ENCODE measurements around the gene POLR3K. TPM values are rescaled to one million over a fixed set of nuclear protein-coding genes. Genes with fewer than 3 reads are reported as not detected.

The POLR3K gene
- total RNA-seq, 2 experiments from 2014 or later, result 31.5 to 35.8 TPM

DNA sequence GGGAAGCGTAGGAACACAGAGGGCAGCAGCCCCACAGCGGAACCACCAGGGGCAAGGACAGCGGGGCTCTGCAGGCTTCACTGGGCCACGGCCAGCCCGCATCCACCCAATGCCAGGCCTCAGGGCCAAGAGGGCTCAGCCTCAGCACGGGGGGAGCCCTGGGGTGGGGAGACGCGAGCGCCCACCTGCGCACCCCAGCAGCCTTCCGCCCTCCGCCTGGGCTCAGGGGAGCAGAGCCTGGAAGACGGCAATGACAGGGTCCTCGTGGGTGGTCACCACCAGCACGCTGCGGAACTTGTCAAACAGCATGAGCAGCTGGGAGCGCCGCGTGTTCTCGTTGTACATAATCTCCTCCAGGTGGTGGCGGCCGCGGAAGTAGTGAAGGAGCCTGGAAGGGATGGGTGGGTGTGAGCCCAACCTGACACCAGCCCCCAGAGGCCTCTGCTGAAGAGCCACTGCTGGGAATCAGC, 33.1 kb upstream of the POLR3K start:
- Mint-ChIP-seq H3K9me3 (no peaks in the 10 kb centered on the region), H3K27me3 (no peaks in the 10 kb centered on the region), H3K4me1 (peaks cover 37% of the 10 kb centered on the region), H3K27ac (no peak overlapping the region), H3K36me3 (ENCODE audit: low read depth) (peaks cover 22% of the 10 kb centered on the region), H3K4me3 (no peak overlapping the region)
- ChIA-PET POLR2A (no interaction called here), CTCF (interaction anchor here (1.0 to 1.9 kb wide), 2 partner anchors 12 to 20 kb away, joined by 4 to 5 read pairs; no protein-coding TSS in a partner anchor)
- DNase-seq, result no peak

- DNase-seq, result no peak
- H3K9me3 Mint-ChIP-seq, result no peaks in the 10 kb centered on the region
- peaks cover 22% of the 10 kb centered on the region for H3K36me3 Mint-ChIP-seq (ENCODE audit: low read depth)
- H3K4me1 Mint-ChIP-seq, result peaks cover 37% of the 10 kb centered on the region
- no peaks in the 10 kb centered on the region for H3K27me3 Mint-ChIP-seq
- H3K4me3 Mint-ChIP-seq, result no peak overlapping the region
- ChIA-PET POLR2A (interaction anchor here (0.6 kb wide), 1 partner anchor 161 kb away, joined by 7 read pairs; no protein-coding TSS in a partner anchor), CTCF (interaction anchor here (1.3 to 3.0 kb wide), 3 partner anchors 9 to 11 kb away, joined by 3 to 15 read pairs (median 6); no protein-coding TSS in a partner anchor)
- peak overlapping the region; percentile 41 for H3K27ac Mint-ChIP-seq
Observed at GRCh38 chr16:85865-86264, 32.5 kb upstream of the POLR3K start.

- no peaks in the 10 kb centered on the region for H3K27me3 Mint-ChIP-seq
- no peaks in the 10 kb centered on the region for H3K9me3 Mint-ChIP-seq
- H3K27ac Mint-ChIP-seq, result peak overlapping the region; percentile 86
- H3K36me3 Mint-ChIP-seq (ENCODE audit: low read depth), result peaks cover 18% of the 10 kb centered on the region
- no peak overlapping the region for H3K4me3 Mint-ChIP-seq
- ChIA-PET CTCF (interaction anchor here (0.6 to 3.0 kb wide), 5 partner anchors 9 to 148 kb away, joined by 3 to 15 read pairs (median 4); no protein-coding TSS in a partner anchor), POLR2A (interaction anchor here (0.6 kb wide), 1 partner anchor 161 kb away, joined by 7 read pairs; no protein-coding TSS in a partner anchor)
- no peak for DNase-seq
- peaks cover 37% of the 10 kb centered on the region for H3K4me1 Mint-ChIP-seq
Observed at GRCh38 chr16:85407-85782, 32.0 kb upstream of the POLR3K start.

DNA sequence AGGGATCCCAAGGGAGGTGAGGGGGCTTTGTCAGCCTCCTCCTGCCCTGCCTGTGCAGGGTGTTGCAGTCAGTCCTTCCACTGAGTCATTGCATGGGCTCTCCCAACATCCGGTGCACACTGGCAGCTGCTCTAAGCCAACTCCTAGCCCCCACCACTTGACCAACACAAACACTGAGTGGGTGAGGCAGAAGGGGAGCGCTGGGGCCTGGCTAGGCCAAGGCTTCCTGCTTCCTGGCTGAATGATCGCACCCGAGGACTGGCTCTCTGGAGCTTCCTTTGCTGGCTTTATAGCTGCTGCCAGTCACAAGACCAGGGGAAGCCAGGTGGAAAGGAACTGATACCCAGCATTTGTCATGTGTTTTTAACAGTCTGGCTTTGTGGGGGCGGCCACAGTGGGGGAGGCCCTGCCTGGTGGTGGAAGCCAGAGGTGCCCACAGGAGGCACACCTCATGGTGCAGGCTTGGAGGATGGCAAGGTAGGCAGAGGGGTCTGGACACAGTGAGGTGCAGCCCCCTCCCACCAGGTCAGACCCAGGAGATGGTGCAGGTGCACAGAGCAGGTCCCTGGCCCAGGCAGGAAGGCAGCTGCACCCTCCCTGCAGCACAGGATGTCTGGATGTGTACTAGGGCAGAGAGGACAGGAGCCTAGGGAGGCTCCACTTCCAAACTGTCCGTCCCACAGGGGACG, 31.5 kb upstream of the POLR3K start:
- Mint-ChIP-seq H3K27me3 (no peaks in the 10 kb centered on the region), H3K27ac (peak overlapping the region; percentile 86), H3K4me1 (peaks cover 37% of the 10 kb centered on the region), H3K9me3 (no peaks in the 10 kb centered on the region), H3K36me3 (ENCODE audit: low read depth) (peaks cover 19% of the 10 kb centered on the region), H3K4me3 (no peak overlapping the region)
- peak; percentile 41 for DNase-seq
- POLR2A ChIA-PET, result no interaction called here
- CTCF ChIA-PET, result interaction anchor here (0.6 to 3.0 kb wide), 8 partner anchors 9 to 149 kb away, joined by 3 to 15 read pairs (median 4); no protein-coding TSS in a partner anchor

GRCh38 chr16:83781-84615, 30.6 kb upstream of the POLR3K start:
- POLR2A ChIA-PET, result no interaction called here
- DNase-seq, result peak; percentile 26

GRCh38 chr16:83060-83603, 29.7 kb upstream of the POLR3K start:
- DNase-seq, result no peak
- H3K4me1 Mint-ChIP-seq, result peaks cover 49% of the 10 kb centered on the region
- ChIA-PET CTCF (interaction anchor here (1.0 to 3.0 kb wide), 5 partner anchors 9 to 23 kb away, joined by 3 to 15 read pairs (median 4); no protein-coding TSS in a partner anchor), POLR2A (no interaction called here)
- H3K4me3 Mint-ChIP-seq, result no peak overlapping the region
- H3K36me3 Mint-ChIP-seq (ENCODE audit: low read depth), result peaks cover 22% of the 10 kb centered on the region
- no peaks in the 10 kb centered on the region for H3K27me3 Mint-ChIP-seq
- H3K27ac Mint-ChIP-seq, result no peak overlapping the region
- H3K9me3 Mint-ChIP-seq, result no peaks in the 10 kb centered on the region

More at GRCh38 chr16:83781-84615, 30.6 kb upstream of the POLR3K start:
- Mint-ChIP-seq H3K4me1 (peaks cover 44% of the 10 kb centered on the region), H3K9me3 (no peaks in the 10 kb centered on the region), H3K27me3 (no peaks in the 10 kb centered on the region), H3K36me3 (ENCODE audit: low read depth) (peaks cover 22% of the 10 kb centered on the region), H3K27ac (peak overlapping the region; percentile 86), H3K4me3 (no peak overlapping the region)
- CTCF ChIA-PET, result interaction anchor here (1.0 to 3.0 kb wide), 7 partner anchors 8 to 49 kb away, joined by 3 to 15 read pairs (median 4); no protein-coding TSS in a partner anchor

GRCh38 chr16:79151-80054, 26.0 kb upstream of the POLR3K start:
- Mint-ChIP-seq H3K27me3 (peaks cover 8% of the 10 kb centered on the region), H3K36me3 (ENCODE audit: low read depth) (peaks cover 13% of the 10 kb centered on the region), H3K4me3 (peak overlapping the region; percentile 85), H3K4me1 (peaks cover 47% of the 10 kb centered on the region), H3K9me3 (no peaks in the 10 kb centered on the region), H3K27ac (peak overlapping the region; percentile 86)
- ChIA-PET CTCF (interaction anchor here (1.4 to 7.0 kb wide), 3 partner anchors 10 to 18 kb away, joined by 4 to 44 read pairs (median 19); no protein-coding TSS in a partner anchor), POLR2A (no interaction called here)
- DNase-seq, result no peak

DNA sequence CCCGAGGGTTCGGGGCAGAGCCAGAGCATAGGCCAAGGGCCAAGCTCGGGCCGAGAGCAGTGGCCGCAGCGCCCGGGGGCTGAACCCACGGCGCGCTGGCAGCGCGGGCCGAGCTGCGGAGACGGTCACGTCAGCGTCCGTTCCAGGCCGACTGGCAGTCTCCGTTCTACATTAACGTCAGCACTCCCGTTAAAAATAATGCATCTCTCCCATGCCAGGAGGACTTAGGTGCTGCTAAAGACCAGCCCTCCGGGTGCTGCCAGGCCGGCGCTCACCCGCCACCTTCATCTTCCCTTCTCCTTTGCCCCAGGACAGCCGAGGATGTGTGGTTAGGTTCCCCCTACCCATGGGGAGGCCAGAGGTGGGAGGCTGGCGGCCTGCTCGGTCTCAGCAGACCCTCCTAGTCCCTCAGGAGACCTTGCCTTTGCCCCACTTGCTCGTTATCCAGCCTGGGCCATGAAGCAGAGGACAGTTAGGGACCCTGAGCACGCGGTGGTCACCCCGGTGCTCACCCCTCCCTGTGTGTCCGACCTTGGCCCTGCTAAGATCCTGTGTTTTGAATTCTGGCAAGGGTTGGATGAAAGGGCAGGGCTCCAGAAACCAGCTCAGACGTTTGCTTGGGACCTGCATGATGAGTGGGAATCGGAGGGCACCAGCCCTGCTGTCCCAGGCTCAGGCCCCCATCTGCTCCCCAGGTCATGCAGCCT, 25.2 kb upstream of the POLR3K start:
- Mint-ChIP-seq H3K27me3 (peaks cover 16% of the 10 kb centered on the region), H3K4me3 (peak overlapping the region; percentile 85), H3K36me3 (ENCODE audit: low read depth) (peaks cover 8% of the 10 kb centered on the region), H3K4me1 (peaks cover 39% of the 10 kb centered on the region), H3K9me3 (no peaks in the 10 kb centered on the region), H3K27ac (peak overlapping the region; percentile 86)
- DNase-seq, result no peak
- ChIA-PET POLR2A (no interaction called here), CTCF (interaction anchor here (1.4 to 7.0 kb wide), 5 partner anchors 9 to 28 kb away, joined by 4 to 44 read pairs (median 9); no protein-coding TSS in a partner anchor)

GRCh38 chr16:77807-78443, 24.5 kb upstream of the POLR3K start, which contains the start of gene MPG:
Gene MPG (plus strand): TSS chr16:78225. CDS start chr16:78310, 85 bp downstream.
- Mint-ChIP-seq H3K36me3 (ENCODE audit: low read depth) (peaks cover 8% of the 10 kb centered on the region), H3K4me1 (peaks cover 35% of the 10 kb centered on the region), H3K4me3 (peak within 1 kb of the TSS; percentile 85), H3K27me3 (peaks cover 22% of the 10 kb centered on the region), H3K27ac (peak within 1 kb of the TSS; percentile 86), H3K9me3 (no peaks in the 10 kb centered on the region)
- POLR2A ChIA-PET, result no interaction called here
- DNase-seq, result peak; percentile 86
- CTCF ChIA-PET, result interaction anchor here (1.4 to 7.0 kb wide), 4 partner anchors 12 to 29 kb away, joined by 5 to 44 read pairs (median 14); no protein-coding TSS in a partner anchor

DNA sequence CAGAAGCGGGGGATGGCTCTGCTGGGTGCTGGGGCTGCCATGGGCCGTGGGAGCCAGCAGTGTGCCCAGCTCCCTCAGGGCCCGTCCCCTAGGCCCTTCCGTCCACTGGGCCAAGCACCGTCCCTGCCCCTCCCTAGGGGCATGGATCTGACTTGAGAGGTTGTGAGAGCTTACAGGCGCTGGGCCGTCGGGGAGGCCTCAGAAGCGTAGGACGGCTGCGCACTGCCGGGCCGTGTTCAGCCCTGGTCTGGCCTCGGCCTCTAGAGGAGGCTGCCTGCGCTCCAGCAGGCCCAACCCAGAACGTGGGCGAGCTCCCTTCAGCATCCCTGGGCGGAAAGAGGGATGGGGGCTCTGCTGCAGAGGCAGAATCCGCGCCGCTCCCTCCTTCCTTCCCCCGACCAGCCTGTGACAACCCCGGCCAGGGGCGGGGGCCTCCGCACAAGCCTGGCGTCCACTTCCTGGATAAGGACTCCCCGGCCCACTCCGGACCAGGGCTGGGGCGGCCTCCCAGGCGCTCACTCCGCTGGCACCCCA, 23.9 kb upstream of the POLR3K start:
- Mint-ChIP-seq H3K4me1 (peaks cover 32% of the 10 kb centered on the region), H3K9me3 (no peaks in the 10 kb centered on the region), H3K27ac (peak overlapping the region; percentile 64), H3K4me3 (peak overlapping the region; percentile 67), H3K27me3 (peaks cover 25% of the 10 kb centered on the region), H3K36me3 (ENCODE audit: low read depth) (peaks cover 5% of the 10 kb centered on the region)
- ChIA-PET CTCF (interaction anchor here (1.0 to 7.0 kb wide), 5 partner anchors 12 to 29 kb away, joined by 3 to 44 read pairs (median 9); no protein-coding TSS in a partner anchor), POLR2A (no interaction called here)
- peak; percentile 24 for DNase-seq
